HL-60 (cell line): ENCODE data around the gene PLEKHJ1.

Experiments used
- DNase-seq, 2 experiments: peaks; one replicate each; pipeline ENCODE4 v3.0.0-alpha.2; 2010 to 2020; ENCODE audit warnings: low read depth in 1 of 2, low spot score in 1 of 2
- H3K27ac ChIP-seq: fragments of 250-450 bp; sonication (Bioruptor Pico); replicated peaks from 2 replicates; pipeline ENCODE4 v1.5.1; 2020; ENCODE audit warnings: mild to moderate bottlenecking, moderate library complexity
- H3K27me3 ChIP-seq: fragments of 250-450 bp; sonication (Bioruptor Pico); 2 replicates; pipeline ENCODE4 v1.5.1; 2021; ENCODE audit warnings: mild to moderate bottlenecking, moderate library complexity; ENCODE audit not compliant: insufficient read depth, poor library complexity, severe bottlenecking
- H3K4me3 ChIP-seq: replicated peaks from 2 replicates; pipeline ENCODE4 v1.5.1; 2011; ENCODE audit warnings: mild to moderate bottlenecking, control low read depth, low read length; ENCODE audit not compliant: insufficient read depth
- CTCF ChIP-seq: IDR thresholded peaks from one replicate; pipeline ENCODE4 v1.5.1; 2011; ENCODE audit warnings: low read length, control low read depth, inconsistent platforms; ENCODE audit not compliant: insufficient read depth
- GABPA ChIP-seq: IDR thresholded peaks from 2 replicates; pipeline ENCODE4 v1.6.1; 2012; ENCODE audit warnings: low read depth
- POLR2AphosphoS5 ChIP-seq: IDR thresholded peaks from 2 replicates; pipeline ENCODE4 v1.6.1; 2012; ENCODE audit warnings: low read depth
- REST ChIP-seq: IDR thresholded peaks from 2 replicates; pipeline ENCODE4 v1.6.1; 2012; ENCODE audit warnings: low read depth; ENCODE audit not compliant: insufficient replicate concordance
- SPI1 ChIP-seq: IDR thresholded peaks from 2 replicates; pipeline ENCODE4 v1.6.1; 2012; ENCODE audit warnings: low read depth, mild to moderate bottlenecking, borderline replicate concordance

PLEKHJ1 gene

GRCh38 chr19:2273356-2274184, 37.4 kb upstream of the PLEKHJ1 start:
- TF ChIP-seq REST (no peak), CTCF (peak; percentile 49), SPI1 (peak; percentile 44), GABPA (peak; percentile 96), POLR2AphosphoS5 (peak; percentile 97)
- H3K4me3 ChIP-seq: peak overlapping the region; percentile 98
- peak overlapping the region; percentile 97 for H3K27ac ChIP-seq
- no peaks in the 10 kb centered on the region for H3K27me3 ChIP-seq
- DNase-seq: peak; percentile 85 to 90

- no peaks in the 10 kb centered on the region for H3K27me3 ChIP-seq
- peak in 1 of 2 experiments; percentile 41 for DNase-seq
- H3K4me3 ChIP-seq: peak overlapping the region; percentile 98
- TF ChIP-seq SPI1 (no peak), CTCF (no peak), REST (no peak), POLR2AphosphoS5 (no peak), GABPA (no peak)
- peak overlapping the region; percentile 97 for H3K27ac ChIP-seq
Measured at GRCh38 chr19:2271234-2272103, 35.3 kb upstream of the PLEKHJ1 start.

GRCh38 chr19:2270423-2271233, 34.5 kb upstream of the PLEKHJ1 start:
- TF ChIP-seq SPI1 (peak; percentile 100), GABPA (no peak), POLR2AphosphoS5 (peak; percentile 65; the same call in 1 of the 2 replicates), CTCF (no peak), REST (no peak)
- Histone ChIP-seq H3K27me3 (no peaks in the 10 kb centered on the region), H3K27ac (peak overlapping the region; percentile 97), H3K4me3 (peak overlapping the region; percentile 98)
- DNase-seq: peak; percentile 92 to 98
